Measurements from ENCODE around the gene NME5. TPM values are rescaled to one million over a fixed set of nuclear protein-coding genes. Genes with fewer than 3 reads are reported as not detected.

Gene NME5
- total and polyA plus RNA-seq, 2 donors (not counting 1 experiment from before 2014, with no cell fraction given) = 1.8 to 2.5 TPM

GRCh38 chr5:138096997-138097828 lies 42.0 kb downstream of the NME5 start:
- Histone ChIP-seq H3K36me3 (ENCODE audit: control insufficient read depth, insufficient read depth, low read length) (no peaks in the 10 kb centered on the region), H3K4me2 (ENCODE audit: extremely low read depth, insufficient read depth, low read length) (no peak overlapping the region), H3K27me3 (ENCODE audit: control insufficient read depth, insufficient read depth, low read length) (peaks cover 12% of the 10 kb centered on the region), H3K9ac (ENCODE audit: insufficient read depth, low read length) (no peak overlapping the region), H2AFZ (ENCODE audit: low read length) (no peak overlapping the region), H3K79me2 (ENCODE audit: control insufficient read depth, insufficient read depth, low read length) (no peaks in the 10 kb centered on the region), H3K27ac (ENCODE audit: insufficient read depth, low read length) (no peak overlapping the region), H3K4me3 (replicated peaks in 1 of 4; ENCODE audit: control extremely low read depth in 1 of 4, insufficient read depth in 1 of 4, low read depth in 3 of 4, low read length in 4 of 4) (no peak overlapping the region), H4K20me1 (ENCODE audit: control insufficient read depth, extremely low read depth, insufficient read depth, low read length) (no peaks in the 10 kb centered on the region), H3K9me3 (ENCODE audit: control insufficient read depth, insufficient read depth, low read depth, low read length) (no peaks in the 10 kb centered on the region), H3K4me1 (ENCODE audit: control insufficient read depth, extremely low read depth, insufficient read depth, low read length) (no peaks in the 10 kb centered on the region)
- TF ChIP-seq CTCF (conservative IDR thresholded peaks at IDR 0.05 in 1 of 2, IDR thresholded peaks at IDR 0.05 in 1 of 2; ENCODE audit: low read depth in 1 of 2, low read length in 2 of 2) = no peak
- TF ChIP-seq EZH2 (IDR thresholded peaks at IDR 0.05; ENCODE audit: low read length, missing control alignments) = no peak
- DNase-seq (ENCODE audit: low read depth in 2 of 2) = no peak

DNA sequence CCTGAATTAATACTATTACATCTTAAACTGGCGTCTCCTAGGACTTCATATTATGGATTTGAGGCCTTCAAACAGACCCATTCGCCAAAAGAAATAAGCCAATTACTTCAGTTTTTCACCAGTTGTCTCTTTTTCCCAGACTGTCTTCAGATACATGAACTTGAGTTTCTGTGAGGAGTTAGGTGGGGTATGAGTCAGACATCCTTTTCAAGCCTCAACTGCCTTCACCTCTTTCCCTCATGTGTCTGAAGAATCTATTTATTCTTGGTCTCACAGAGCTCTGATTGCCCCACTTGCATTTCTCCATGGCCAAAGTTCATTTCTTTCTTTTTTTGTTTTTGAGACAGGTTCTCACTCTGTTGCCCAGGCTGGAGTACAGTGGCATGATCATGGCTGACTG lies 42.9 kb downstream of the NME5 start:
- H3K27me3 ChIP-seq (ENCODE audit: control insufficient read depth, insufficient read depth, low read length) = peaks cover 12% of the 10 kb centered on the region

More for the DNA sequence above, 42.9 kb downstream of the NME5 start:
- H2AFZ ChIP-seq (ENCODE audit: low read length) = no peak overlapping the region
- no peaks in the 10 kb centered on the region for H4K20me1 ChIP-seq (ENCODE audit: control insufficient read depth, extremely low read depth, insufficient read depth, low read length)
- no peak overlapping the region for H3K4me3 ChIP-seq (replicated peaks in 1 of 4; ENCODE audit: control extremely low read depth in 1 of 4, insufficient read depth in 1 of 4, low read depth in 3 of 4, low read length in 4 of 4)
- H3K9ac ChIP-seq (ENCODE audit: insufficient read depth, low read length) = no peak overlapping the region
- no peaks in the 10 kb centered on the region for H3K79me2 ChIP-seq (ENCODE audit: control insufficient read depth, insufficient read depth, low read length)
- TF ChIP-seq EZH2 (IDR thresholded peaks at IDR 0.05; ENCODE audit: low read length, missing control alignments) = no peak
- TF ChIP-seq CTCF (conservative IDR thresholded peaks at IDR 0.05 in 1 of 2, IDR thresholded peaks at IDR 0.05 in 1 of 2; ENCODE audit: low read depth in 1 of 2, low read length in 2 of 2) = no peak
- no peaks in the 10 kb centered on the region for H3K36me3 ChIP-seq (ENCODE audit: control insufficient read depth, insufficient read depth, low read length)
- DNase-seq (ENCODE audit: low read depth in 2 of 2) = peak in 1 of 2 donors; percentile 22
- H3K9me3 ChIP-seq (ENCODE audit: control insufficient read depth, insufficient read depth, low read depth, low read length) = no peaks in the 10 kb centered on the region
- no peaks in the 10 kb centered on the region for H3K4me1 ChIP-seq (ENCODE audit: control insufficient read depth, extremely low read depth, insufficient read depth, low read length)
- no peak overlapping the region for H3K4me2 ChIP-seq (ENCODE audit: extremely low read depth, insufficient read depth, low read length)
- no peak overlapping the region for H3K27ac ChIP-seq (ENCODE audit: insufficient read depth, low read length)
